CD4-positive, alpha-beta T cell treated with Interleukin-17A for 4 hours (primary cell): ENCODE results near the gene BLOC1S1.

Source experiments
- DNase-seq: peaks from one replicate; pipeline ENCODE4 v3.0.0-alpha.2; 2020; ENCODE audit warnings: mixed read lengths

BLOC1S1 gene

DNA sequence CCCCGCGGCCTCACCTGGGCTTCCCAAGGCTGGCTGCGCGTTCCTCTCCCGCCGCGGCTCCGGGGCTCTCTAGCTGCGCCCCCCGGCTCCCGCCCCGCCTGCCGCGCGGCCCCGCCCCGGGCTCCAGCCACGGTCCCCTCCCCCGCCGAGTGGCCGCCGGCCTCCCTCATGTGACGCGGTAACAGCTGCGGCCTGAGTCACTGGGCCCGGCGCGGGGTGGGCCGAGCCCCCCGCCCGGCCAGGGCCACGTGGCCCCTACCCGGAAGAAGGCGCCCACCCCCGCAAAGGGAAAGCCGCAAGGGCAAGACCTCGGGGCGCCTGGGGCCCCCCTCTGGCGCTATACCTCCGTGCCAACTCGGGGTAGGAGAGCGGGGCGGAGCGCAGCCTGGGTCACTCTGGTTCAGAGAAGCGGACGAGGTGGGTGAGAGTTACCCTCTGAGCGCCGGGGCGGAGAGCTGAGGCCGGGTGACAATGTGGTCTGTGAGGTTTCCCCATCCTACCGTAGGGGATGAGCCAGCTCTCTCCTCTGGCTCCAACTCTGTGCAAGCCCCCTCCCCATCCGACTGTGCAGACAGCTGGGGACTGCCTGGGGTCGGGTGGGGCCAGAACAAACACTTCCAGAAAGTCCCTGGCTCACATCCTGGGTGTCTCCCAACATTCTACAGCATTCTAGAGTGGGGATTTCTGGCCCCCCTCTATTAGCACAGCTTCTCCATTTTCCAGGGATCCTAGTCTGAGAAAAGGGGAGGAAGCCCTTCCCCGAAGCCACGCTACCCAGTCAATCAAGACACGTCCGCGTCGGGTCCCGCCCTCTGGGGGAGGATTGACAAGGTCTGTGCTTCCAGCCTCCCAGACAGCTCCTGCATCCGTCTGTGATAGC is 13.3 kb downstream of the BLOC1S1 start, which contains the start of gene CD63:
Gene CD63 (minus strand): TSS at position 71 of the 880 bp plus-strand sequence. CDS start 668 bp downstream, outside the sequence.
- DNase-seq = peak; percentile 73

DNA sequence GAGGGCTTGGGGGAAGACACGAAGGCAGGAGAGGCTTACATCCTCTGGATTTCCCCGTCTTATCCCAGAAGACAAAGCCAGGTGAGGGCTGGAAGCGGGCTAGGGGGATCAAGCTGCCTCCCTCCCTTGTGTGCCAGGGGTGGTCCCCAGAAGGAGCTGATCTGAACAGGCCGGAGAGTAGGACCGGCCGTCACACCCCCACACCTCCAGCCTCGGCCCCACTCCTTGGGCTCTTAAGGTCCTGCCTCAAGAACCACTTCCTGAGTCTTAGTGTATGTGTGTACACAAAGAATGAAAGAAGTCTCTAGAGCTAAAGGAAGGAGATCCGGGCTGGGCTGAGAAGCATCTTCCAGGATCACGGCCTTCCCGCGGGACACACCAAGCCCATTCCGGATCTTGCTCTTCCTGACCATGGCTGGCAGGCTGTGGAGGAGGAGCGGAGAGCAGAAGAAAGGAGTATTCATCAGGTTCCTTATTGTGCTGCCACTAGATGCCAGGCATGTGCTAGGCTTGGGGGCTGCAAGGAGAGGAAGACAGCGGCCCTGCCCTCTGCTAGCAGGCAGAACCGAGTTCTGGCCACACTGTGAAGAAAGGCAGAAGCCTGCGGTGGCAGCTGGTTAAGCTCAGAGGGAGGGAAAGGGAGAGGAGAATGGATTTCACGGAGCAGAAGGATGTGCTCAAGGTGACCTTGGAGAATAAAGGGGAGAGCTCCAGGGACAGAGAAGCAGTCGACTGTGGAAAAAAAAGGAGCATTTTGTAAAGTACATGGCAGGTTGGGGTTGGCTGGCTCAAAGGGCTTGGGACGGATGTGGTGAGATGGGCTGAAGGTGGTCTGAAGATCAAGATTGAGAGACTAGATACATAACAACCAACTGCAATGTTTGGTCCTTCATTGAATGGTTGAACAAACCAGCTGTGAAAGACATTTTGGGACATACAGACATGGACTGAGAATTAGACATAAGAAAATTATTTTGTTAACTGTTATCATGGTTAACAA is 14.3 kb downstream of the BLOC1S1 start:
- DNase-seq = peak; percentile 55

DNA sequence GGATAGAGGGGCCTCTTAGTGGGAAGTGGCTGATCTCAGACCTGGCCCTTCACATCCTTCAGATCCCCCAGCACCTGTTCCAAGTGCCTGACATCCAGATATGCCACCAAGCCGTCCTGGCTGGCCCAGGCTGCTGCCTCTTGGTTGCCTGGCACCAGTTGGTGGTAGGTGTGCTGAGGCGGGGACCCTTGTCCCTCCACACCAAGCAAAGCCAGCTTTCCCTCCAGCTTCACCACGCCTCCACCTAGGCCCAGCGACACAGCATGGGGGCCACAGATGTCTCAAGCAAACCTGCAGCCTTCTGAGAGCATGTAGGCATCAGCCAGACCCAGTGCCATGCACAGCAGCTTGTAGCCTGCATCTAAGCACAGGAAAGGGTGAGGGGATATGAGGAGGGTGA is 16.4 kb downstream of the BLOC1S1 start:
- no peak for DNase-seq

GRCh38 chr12:55733021-55733555 is 17.2 kb downstream of the BLOC1S1 start:
- DNase-seq = no peak

DNA sequence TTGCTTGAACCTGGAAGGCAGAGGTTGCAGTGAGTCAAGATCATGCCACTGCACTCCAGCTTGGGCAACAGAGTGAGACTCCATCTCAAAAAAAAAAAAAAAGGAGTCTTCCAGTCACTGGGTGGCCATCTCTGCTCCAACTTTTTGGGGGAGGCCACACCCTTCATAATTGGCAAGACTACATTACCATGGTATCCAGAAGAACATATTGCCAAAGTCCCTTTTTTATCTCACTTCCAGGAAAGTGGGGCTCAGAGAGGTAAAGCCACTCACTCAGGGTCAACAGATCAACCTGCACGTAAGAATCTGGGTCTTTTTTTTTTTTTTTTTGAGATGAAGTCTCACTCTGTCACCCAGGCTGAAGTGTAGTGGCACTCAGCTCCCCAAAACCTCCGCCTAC is 18.0 kb downstream of the BLOC1S1 start:
- no peak for DNase-seq

GRCh38 chr12:55734595-55734994 is 18.7 kb downstream of the BLOC1S1 start:
- DNase-seq = no peak

DNA sequence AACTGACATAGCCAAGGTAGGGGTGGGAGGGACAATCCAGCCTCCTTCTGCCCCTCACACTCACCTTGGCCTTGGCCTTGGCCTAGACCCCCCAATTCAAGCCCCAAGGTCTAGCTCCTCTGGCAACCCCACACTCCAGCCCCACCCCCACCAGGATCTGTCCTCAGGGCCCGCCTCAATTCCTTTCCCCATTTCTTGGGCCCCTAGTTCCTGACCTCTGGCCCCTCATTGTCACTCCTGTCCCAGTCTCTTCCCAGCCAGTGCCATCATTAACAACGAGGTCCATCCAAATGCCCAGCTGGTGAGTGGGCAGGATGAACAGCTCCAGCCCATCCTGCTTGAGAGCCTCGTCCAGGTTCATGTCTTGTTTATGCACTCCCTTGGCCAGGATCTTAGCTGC is 20.2 kb downstream of the BLOC1S1 start:
- DNase-seq = no peak

DNA sequence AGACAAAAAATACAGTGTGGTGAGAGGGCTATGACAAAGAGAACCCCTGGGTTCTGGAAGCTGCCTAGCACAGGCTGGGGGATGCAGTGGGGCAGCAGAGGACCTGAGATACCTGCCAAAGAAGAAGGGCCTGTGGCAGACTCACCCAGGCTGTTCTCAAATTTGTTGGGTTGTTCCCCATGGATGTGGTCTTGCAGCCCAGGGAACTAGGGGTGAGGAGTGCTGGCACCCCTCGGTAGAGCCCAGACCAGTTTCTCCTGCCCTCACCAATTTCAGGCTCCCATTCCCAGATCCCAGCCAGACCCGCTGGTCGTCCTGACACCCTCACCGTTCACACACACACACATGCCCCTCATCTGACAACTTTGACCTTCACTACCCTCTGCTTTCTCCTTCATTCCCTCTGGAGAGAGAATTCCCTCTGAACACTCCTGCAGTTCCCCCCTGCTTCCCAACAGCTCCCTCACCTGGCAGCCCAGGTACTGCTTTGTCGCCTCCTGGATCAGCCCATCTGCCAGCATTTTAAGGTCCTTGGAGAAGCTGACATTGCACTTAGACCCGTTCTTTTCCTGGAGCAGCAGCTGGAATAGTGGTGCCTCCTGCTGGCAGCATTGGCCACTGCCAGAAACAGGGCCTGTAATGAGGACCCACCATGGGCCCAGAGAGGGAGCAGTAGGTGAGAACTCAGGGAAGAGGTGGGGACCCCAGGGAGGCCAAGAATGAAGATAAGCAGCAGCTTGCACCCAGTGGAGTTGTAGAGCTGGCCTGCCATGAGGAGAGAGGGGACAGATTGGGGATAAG is 21.1 kb downstream of the BLOC1S1 start:
- peak; percentile 76 for DNase-seq

GRCh38 chr12:55737581-55738122 is 21.8 kb downstream of the BLOC1S1 start:
- no peak for DNase-seq

GRCh38 chr12:55738123-55739024 is 22.5 kb downstream of the BLOC1S1 start:
- DNase-seq = peak; percentile 91

DNA sequence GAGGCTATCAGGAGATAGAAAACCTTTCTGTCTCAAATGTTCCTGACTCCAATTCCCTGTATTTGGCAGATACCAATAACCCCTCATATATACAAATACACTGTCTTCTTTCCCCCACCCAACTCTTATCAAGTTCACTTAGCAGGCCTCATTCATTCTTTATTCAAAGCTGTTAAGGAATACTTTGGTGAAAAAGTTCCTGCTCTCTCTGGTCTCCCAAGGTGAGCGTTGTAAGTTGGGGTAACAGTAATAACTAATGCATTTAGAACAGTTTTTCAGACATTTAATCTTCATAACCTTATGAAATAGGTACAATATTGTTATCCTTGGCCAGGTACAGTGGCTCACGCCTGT is 23.2 kb downstream of the BLOC1S1 start:
- DNase-seq = no peak

GRCh38 chr12:55741931-55742680 is 26.3 kb downstream of the BLOC1S1 start:
- DNase-seq = no peak

DNA sequence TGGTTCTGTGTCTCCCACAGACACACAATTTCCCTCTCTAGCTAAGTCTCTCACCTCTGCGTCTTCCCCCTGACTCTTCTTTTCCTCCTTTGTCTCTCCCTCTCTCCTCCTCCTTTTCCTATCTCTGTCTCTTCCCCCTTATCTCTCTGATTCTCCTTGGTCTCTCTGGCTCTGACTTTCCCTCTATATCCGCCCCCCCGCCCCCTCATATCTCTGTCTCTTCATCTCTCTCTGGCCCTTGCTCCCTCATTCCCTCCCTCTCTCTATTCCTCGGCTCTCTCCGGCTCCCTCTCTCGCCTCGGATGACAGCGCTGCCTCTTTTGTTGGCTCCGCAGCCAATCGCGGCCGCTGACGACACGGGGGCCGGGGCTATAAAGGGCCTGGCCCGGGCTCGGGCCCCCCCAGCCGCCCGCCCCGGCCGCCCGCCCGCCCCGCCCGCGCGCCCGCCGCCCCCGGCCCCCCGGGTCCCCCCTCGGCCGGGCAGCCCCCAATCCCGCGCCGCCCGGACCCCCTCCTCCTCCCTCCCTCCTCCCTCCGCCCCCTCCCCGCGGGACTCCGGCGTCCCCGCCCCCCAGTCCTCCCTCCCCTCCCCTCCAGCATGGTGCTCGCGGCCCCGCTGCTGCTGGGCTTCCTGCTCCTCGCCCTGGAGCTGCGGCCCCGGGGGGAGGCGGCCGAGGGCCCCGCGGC is 27.0 kb downstream of the BLOC1S1 start, which contains the start of gene GDF11:
Gene GDF11 (plus strand): TSS at position 404 of the 687 bp plus-strand sequence. CDS start 195 bp downstream, at position 599.
- peak; percentile 84 for DNase-seq

- peak; percentile 67 for DNase-seq
Observed at GRCh38 chr12:55743406-55744339, 27.8 kb downstream of the BLOC1S1 start.

DNA sequence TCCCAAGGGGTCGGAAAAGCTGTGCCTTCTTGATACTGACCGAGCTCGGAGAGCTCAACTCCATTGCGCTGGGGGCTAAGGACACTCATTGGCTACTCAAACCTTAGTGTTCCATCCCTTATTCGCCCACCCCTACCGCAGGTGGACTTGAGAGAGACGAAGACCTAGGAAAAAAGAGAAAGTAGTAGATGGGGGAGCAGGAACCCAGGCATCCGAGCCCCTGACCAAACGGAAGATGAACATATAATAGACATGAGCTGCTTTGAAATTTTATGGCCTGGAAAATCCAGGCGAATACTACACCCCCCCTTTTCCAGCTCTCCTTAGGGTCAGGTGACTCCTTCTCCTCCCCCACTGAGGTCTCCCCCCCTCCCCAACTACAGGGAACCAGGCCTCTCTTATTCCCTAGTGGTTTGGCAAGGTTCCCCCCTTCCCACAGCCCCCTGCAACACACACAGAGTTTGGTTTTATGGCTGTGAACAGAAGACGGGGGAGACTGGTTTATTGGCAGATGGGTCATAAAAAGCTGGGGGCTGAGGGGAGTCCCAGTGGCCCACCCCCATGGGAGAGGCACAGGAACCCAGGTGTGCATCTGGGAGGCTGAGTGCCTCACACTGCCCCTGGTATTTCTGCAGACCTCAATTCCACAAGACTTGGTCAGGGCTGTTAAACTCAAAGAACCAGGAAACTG is 28.6 kb downstream of the BLOC1S1 start:
- no peak for DNase-seq

DNA sequence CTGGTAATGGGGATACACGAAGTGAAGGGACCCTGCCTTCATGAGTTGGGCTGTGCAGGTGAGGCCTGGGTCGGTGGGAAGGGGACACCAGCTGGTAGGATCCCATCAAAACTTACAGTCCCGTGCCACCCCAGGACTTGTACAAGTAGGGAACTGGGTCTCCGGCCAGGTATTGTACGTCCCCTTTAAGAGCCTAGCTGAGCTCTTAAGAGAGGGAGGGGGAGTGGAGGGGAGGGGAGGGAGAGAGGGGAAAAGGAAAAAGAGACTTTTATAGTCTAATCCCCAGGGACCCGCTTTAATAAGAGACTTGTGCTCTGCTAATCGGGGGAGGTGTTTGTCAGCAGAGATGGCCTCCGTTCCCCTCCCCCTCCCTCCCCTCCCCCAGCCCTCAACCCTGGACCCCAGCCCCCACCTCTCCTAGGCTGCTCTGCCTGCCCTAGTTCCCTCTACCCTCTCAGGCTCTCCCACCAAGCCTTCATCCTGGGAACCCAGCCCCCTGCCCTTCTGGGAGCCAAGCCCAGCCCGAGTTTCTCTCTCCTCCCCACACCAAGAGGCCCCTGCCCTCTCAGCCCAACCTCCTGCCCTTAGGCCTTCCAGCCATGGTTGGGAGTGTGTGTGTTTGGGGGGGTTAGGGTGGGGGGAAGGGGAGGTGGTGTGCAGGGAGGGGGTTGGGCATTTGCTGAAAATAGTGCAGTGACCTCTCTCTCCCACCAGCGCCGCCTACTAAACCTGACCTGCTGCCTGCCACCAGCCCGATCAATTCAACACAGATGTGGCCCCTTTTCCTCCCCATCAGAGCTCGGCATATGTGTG is 29.7 kb downstream of the BLOC1S1 start:
- DNase-seq = no peak
